NCI-H2227 (cell line): ENCODE results near the gene STPG3.

Experiments used
- DNase-seq: peaks from one replicate; lab custom pipeline; 2025; ENCODE audit not compliant: unreplicated experiment; lab: John Stamatoyannopoulos, UW

STPG3 gene

DNA sequence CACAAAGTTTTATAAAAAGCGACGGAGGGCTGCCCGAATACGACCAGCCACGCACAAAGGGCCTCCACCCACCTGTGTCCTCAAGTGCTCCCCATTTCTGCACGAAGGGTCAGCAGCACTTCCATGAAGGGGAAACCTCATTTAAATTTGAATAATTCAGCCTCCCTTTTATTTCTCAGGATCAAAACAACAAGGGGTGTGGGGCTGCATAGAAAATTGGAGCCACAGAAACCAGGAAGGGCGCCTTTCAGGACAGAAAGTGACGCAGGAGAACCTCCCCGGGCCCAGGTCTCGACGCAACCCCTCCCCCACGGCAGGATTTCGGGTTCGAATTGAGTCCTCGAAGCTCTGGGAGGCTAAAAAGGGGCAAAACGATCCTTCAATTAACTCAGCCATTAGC, 48.9 kb downstream of the STPG3 start:
- DNase-seq: peak; percentile 64

DNA sequence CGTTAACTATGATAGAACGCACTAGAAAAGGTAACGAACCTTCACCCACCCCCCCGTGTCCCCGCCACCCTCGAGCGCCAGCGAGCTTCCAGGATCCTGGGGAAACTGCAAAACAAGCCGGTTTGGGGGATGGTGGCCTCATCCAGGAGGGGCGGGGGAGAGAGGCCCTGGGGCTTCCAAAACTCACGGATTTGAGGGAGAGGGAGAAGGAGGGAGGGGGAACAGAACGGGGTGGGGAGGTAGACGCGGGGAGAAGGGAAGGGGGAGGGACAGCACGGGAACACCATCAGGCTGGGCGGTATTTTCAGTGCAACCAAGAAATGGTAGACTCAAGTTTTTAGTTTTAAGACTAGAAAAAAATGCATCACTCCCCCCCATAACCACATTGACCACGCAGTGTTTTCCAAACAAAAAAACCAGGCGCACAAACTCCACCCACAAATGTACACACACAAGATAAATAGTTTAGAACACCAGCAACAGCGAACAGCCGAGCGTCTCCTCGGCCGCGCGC, 49.5 kb downstream of the STPG3 start:
- peak; percentile 56 for DNase-seq

DNA sequence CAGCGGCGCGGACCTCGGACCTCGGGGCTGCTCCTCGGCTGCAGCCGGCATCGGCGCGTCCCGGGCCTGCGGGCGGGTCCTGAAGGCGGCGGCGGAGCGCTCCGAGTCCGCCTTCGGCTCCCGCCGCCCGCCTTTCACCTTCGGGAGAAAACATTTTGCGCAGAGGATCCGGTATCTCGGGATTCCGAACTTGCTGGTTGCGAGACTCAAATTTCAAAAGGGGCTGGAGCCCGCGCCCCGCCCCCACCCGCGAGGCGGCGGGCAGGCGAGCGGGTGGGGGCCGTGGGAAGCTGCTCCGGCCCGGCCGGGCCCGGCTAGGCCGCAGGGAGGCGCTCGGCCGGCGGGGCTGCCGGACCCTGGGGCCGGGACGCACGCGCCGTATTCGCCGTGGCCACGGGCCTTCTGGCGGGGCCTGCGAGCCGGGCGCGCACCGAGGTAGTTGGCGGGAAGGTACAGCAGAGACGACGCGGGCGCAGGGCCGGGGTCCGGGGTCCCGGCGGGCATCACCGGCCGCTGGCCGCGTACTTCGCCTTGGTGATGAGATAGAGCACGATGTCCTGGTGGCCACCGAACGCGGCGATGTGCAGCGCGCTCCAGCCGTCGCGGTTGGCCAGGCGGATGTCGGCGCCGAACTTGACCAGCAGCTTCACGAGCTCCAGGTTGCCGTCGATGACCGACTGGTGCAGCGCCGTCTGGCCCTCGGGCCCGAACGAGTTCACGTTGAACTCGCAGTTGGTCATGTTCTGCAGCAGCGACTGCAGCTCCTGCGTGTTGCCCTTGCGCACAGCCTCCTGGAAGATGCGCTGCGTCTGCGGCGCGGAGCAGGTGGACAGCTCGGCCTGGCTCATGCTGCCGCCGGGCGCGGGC, 50.2 kb downstream of the STPG3 start:
- DNase-seq: peak; percentile 64

- peak; percentile 89 for DNase-seq
Observed at GRCh38 chr9:137302118-137302448, 51.0 kb downstream of the STPG3 start, which contains the start of gene NRARP. TSS of gene NRARP (minus strand) at chr9:137302271. CDS start at chr9:137301928, 343 bp downstream.

GRCh38 chr9:137302449-137303150, 51.5 kb downstream of the STPG3 start:
- no peak for DNase-seq
